ENCODE data around the gene ASPHD1. TPM values are rescaled to one million over a fixed set of nuclear protein-coding genes. Genes with fewer than 3 reads are reported as not detected.

The ASPHD1 gene
- polyA plus RNA-seq, 2 of the 4 experiments (the other 2 are of a cell fraction) = 4.6 to 20.6 TPM

DNA sequence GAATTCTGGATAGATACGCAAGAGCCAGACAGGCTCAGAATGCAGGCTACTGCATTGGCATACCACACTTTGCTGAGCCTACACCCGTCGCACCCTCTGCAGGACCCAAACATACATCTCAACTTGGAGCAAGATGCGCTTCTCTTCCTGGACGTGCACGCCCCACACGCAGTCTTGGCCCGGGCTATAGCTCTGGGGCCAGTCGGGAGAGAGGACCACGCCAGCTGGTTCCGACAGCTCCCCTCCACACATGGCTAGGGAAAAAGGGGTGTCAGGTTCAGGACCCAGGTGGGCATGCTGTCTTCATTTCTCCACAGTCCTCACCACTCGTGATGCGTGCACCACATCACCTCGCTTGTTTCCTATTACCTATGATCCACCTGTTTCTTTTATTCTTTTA is 22.1 kb upstream of the ASPHD1 start:
- Histone ChIP-seq H3K4me1 (0 out of 3 replicates have a peak, but pooled peaks cover 3% of the 10 kb centered on the region), H3K9me3 (no peaks in the 10 kb centered on the region), H3K4me2 (no peak overlapping the region), H3K4me3 (no peak overlapping the region), H3K27ac (no peak overlapping the region)
- POLR2A ChIA-PET = no interaction called here
- CTCF ChIA-PET = interaction anchor here (0.7 to 1.9 kb wide), 5 partner anchors 11 to 40 kb away, joined by 3 to 7 read pairs (median 3); partner anchors contain the start of gene CDIPT
- TF ChIP-seq CBX8 (IDR thresholded peaks at IDR 0.05) (no peak), ZFP36 (IDR thresholded peaks at IDR 0.05; ENCODE audit: borderline replicate concordance, partially characterized antibody) (no peak), ZNF302 (CRISPR knock-in tag; IDR thresholded peaks at IDR 0.05) (no peak), RAD21 (conservative IDR thresholded peaks at IDR 0.05 in 1 of 2, IDR thresholded peaks at IDR 0.05 in 1 of 2) (no peak), ESRRA (IDR thresholded peaks at IDR 0.05; ENCODE audit: borderline replicate concordance, low read length) (no peak), RARB (CRISPR knock-in tag; IDR thresholded peaks at IDR 0.05) (no peak)
- TF ChIP-seq, protein P1, sequence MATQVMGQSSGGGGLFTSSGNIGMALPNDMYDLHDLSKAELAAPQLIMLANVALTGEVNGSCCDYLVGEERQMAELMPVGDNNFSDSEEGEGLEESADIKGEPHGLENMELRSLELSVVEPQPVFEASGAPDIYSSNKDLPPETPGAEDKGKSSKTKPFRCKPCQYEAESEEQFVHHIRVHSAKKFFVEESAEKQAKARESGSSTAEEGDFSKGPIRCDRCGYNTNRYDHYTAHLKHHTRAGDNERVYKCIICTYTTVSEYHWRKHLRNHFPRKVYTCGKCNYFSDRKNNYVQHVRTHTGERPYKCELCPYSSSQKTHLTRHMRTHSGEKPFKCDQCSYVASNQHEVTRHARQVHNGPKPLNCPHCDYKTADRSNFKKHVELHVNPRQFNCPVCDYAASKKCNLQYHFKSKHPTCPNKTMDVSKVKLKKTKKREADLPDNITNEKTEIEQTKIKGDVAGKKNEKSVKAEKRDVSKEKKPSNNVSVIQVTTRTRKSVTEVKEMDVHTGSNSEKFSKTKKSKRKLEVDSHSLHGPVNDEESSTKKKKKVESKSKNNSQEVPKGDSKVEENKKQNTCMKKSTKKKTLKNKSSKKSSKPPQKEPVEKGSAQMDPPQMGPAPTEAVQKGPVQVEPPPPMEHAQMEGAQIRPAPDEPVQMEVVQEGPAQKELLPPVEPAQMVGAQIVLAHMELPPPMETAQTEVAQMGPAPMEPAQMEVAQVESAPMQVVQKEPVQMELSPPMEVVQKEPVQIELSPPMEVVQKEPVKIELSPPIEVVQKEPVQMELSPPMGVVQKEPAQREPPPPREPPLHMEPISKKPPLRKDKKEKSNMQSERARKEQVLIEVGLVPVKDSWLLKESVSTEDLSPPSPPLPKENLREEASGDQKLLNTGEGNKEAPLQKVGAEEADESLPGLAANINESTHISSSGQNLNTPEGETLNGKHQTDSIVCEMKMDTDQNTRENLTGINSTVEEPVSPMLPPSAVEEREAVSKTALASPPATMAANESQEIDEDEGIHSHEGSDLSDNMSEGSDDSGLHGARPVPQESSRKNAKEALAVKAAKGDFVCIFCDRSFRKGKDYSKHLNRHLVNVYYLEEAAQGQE (IDR thresholded peaks at IDR 0.05) = no peak
- TF ChIP-seq, protein P2, sequence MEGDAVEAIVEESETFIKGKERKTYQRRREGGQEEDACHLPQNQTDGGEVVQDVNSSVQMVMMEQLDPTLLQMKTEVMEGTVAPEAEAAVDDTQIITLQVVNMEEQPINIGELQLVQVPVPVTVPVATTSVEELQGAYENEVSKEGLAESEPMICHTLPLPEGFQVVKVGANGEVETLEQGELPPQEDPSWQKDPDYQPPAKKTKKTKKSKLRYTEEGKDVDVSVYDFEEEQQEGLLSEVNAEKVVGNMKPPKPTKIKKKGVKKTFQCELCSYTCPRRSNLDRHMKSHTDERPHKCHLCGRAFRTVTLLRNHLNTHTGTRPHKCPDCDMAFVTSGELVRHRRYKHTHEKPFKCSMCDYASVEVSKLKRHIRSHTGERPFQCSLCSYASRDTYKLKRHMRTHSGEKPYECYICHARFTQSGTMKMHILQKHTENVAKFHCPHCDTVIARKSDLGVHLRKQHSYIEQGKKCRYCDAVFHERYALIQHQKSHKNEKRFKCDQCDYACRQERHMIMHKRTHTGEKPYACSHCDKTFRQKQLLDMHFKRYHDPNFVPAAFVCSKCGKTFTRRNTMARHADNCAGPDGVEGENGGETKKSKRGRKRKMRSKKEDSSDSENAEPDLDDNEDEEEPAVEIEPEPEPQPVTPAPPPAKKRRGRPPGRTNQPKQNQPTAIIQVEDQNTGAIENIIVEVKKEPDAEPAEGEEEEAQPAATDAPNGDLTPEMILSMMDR (IDR thresholded peaks at IDR 0.05) = no peak
- TF ChIP-seq, protein P3, sequence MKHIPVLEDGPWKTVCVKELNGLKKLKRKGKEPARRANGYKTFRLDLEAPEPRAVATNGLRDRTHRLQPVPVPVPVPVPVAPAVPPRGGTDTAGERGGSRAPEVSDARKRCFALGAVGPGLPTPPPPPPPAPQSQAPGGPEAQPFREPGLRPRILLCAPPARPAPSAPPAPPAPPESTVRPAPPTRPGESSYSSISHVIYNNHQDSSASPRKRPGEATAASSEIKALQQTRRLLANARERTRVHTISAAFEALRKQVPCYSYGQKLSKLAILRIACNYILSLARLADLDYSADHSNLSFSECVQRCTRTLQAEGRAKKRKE (CRISPR knock-in tag; IDR thresholded peaks at IDR 0.05; ENCODE audit: low read depth) = no peak
- no peak for DNase-seq (ENCODE audit: low read depth in 1 of 2, low spot score in 1 of 2)
- 95% methylated on average over 14 of the region's 14 CpGs for WGBS (ENCODE audit: missing lambda C conversion rate)
- FAIRE-seq = no peak
- no peak for ATAC-seq

DNA sequence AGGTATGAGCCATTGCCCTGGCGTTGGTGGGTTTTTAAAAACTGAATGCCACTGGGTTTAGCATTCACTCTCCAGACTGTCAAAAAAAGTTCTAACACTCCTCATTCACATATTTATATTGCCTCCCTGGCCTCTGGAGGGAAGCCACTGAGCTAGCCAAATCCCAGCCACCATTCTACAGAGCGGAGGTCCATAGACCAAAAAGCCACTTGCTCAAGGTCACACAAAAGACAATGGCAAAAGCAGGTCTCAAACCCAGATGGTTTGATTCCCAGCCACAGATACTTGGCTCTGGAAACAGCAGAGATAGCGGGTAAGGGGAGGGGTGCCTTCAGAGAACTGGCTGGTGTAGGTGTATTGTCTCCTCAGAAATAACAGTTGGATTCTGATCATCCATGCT is 19.2 kb upstream of the ASPHD1 start:
- Histone ChIP-seq H3K4me3 (no peak overlapping the region), H3K4me1 (0 out of 3 replicates have a peak, but pooled peaks cover 3% of the 10 kb centered on the region), H3K4me2 (no peak overlapping the region), H3K27ac (no peak overlapping the region), H3K9me3 (no peaks in the 10 kb centered on the region)
- CTCF ChIA-PET = interaction anchor here (0.6 to 1.8 kb wide), 7 partner anchors 18 to 181 kb away, joined by 3 to 5 read pairs (median 3); partner anchors contain the start of genes CDIPT and MVP
- POLR2A ChIA-PET = no interaction called here
- DNase-seq (ENCODE audit: low read depth in 1 of 2, low spot score in 1 of 2) (no peak), ATAC-seq (no peak), FAIRE-seq (no peak)
- WGBS (ENCODE audit: missing lambda C conversion rate) = 82% methylated on average over 3 of the region's 3 CpGs
- TF ChIP-seq, protein P4, sequence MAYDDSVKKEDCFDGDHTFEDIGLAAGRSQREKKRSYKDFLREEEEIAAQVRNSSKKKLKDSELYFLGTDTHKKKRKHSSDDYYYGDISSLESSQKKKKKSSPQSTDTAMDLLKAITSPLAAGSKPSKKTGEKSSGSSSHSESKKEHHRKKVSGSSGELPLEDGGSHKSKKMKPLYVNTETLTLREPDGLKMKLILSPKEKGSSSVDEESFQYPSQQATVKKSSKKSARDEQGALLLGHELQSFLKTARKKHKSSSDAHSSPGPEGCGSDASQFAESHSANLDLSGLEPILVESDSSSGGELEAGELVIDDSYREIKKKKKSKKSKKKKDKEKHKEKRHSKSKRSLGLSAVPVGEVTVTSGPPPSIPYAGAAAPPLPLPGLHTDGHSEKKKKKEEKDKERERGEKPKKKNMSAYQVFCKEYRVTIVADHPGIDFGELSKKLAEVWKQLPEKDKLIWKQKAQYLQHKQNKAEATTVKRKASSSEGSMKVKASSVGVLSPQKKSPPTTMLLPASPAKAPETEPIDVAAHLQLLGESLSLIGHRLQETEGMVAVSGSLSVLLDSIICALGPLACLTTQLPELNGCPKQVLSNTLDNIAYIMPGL (CRISPR knock-in tag; IDR thresholded peaks at IDR 0.05; ENCODE audit: borderline replicate concordance) = no peak
- TF ChIP-seq, protein P5, sequence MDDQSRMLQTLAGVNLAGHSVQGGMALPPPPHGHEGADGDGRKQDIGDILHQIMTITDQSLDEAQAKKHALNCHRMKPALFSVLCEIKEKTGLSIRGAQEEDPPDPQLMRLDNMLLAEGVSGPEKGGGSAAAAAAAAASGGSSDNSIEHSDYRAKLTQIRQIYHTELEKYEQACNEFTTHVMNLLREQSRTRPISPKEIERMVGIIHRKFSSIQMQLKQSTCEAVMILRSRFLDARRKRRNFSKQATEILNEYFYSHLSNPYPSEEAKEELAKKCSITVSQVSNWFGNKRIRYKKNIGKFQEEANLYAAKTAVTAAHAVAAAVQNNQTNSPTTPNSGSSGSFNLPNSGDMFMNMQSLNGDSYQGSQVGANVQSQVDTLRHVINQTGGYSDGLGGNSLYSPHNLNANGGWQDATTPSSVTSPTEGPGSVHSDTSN (IDR thresholded peaks at IDR 0.05) = no peak
- TF ChIP-seq SMC3 (IDR thresholded peaks at IDR 0.05) = no peak
- TF ChIP-seq SREBF2 (IDR thresholded peaks at IDR 0.05) = no peak
- TF ChIP-seq, protein P6, sequence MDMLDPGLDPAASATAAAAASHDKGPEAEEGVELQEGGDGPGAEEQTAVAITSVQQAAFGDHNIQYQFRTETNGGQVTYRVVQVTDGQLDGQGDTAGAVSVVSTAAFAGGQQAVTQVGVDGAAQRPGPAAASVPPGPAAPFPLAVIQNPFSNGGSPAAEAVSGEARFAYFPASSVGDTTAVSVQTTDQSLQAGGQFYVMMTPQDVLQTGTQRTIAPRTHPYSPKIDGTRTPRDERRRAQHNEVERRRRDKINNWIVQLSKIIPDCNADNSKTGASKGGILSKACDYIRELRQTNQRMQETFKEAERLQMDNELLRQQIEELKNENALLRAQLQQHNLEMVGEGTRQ (IDR thresholded peaks at IDR 0.05) = no peak
- no peak for TF ChIP-seq TFCP2L1 (CRISPR knock-in tag; IDR thresholded peaks at IDR 0.05)
- TF ChIP-seq RAD21 (conservative IDR thresholded peaks at IDR 0.05 in 1 of 2, IDR thresholded peaks at IDR 0.05 in 1 of 2) = no peak
